ENCODE measurements around the gene PIGU. TPM values are rescaled to one million over a fixed set of nuclear protein-coding genes. Genes with fewer than 3 reads are reported as not detected.

The PIGU gene
- total RNA-seq, 1 donor from 2014 or later: 20.7 TPM

GRCh38 chr20:34549291-34549928 is 127.5 kb downstream of the PIGU start:
- DNase-seq (ENCODE audit: low read depth): peak; percentile 34
- H3K4me3 ChIP-seq (ENCODE audit: low read depth, low read length): no peak overlapping the region
- no peaks in the 10 kb centered on the region for H3K36me3 ChIP-seq (ENCODE audit: control insufficient read depth, insufficient read depth, low read length)
- no peak for TF ChIP-seq CTCF (IDR thresholded peaks at IDR 0.05; ENCODE audit: insufficient read depth, low read length, poor library complexity, severe bottlenecking)
- H3K27me3 ChIP-seq (ENCODE audit: control insufficient read depth, insufficient read depth, low read length): no peaks in the 10 kb centered on the region

DNA sequence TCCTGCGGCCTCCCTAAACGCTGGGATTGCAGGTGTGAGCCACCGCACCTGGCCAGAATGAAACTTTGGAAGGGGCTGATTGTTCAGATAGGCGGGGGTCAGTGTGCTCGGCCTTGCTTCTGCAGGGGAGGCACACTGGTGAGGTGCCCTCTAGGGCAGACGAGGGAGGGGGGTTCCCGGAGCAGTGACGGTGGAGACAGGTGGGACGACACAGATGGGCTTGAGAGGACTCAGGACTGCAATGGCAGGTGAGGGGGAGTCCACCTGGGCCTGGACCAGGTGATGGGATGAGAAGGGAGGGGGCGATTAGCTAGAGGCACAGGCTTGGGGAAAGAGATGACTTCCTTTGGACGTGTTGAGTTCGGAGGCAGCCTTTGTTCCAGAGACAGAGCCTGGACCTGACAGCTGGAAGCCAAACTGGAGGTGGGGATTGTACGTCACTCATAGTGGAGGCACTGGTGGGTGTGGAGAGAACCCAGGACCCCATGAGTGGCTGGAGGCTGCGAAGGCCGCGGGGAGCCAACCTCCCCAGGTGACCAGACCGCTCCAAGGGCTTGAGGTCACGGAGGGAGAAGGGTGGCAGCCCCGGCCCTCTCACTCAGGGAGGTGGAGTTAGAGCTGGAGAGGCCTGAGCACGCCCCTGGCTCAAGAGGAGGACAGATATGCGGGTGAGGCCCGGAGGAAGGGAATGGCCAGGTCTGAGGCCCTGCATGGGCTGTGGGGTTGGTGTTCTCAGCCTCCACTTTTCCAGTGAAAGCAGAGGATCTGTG is 128.9 kb downstream of the PIGU start:
- DNase-seq (ENCODE audit: low read depth): no peak
- Histone ChIP-seq H3K4me3 (ENCODE audit: low read depth, low read length) (no peak overlapping the region), H3K27me3 (ENCODE audit: control insufficient read depth, insufficient read depth, low read length) (no peaks in the 10 kb centered on the region), H3K36me3 (ENCODE audit: control insufficient read depth, insufficient read depth, low read length) (no peaks in the 10 kb centered on the region)
- no peak for TF ChIP-seq CTCF (IDR thresholded peaks at IDR 0.05; ENCODE audit: insufficient read depth, low read length, poor library complexity, severe bottlenecking)

DNA sequence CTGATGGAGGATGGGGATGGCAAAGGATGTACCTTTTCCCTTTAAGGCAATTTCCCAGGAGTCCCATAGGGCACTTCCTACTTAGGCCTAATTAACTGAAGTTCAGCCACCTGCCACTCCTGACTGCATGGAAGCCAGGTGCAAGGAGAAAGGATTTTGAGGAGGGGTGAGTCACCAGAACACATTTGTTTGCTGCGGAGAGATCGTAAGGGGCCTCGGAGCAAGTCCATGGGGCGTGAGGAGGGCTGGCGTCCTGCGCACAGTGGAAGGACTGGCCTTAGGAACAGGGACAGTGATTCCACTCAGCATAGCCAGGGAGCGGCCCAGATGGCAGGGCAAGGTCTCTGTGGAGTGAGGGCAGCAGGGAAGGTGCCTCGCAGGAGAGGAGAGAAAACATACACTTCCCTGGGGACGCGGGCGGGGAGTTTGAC is 130.1 kb downstream of the PIGU start:
- DNase-seq (ENCODE audit: low read depth): no peak
- H3K4me3 ChIP-seq (ENCODE audit: low read depth, low read length): no peak overlapping the region
- no peaks in the 10 kb centered on the region for H3K27me3 ChIP-seq (ENCODE audit: control insufficient read depth, insufficient read depth, low read length)
- H3K36me3 ChIP-seq (ENCODE audit: control insufficient read depth, insufficient read depth, low read length): no peaks in the 10 kb centered on the region
- TF ChIP-seq CTCF (IDR thresholded peaks at IDR 0.05; ENCODE audit: insufficient read depth, low read length, poor library complexity, severe bottlenecking): no peak

GRCh38 chr20:34544109-34544796 is 132.6 kb downstream of the PIGU start:
- H3K36me3 ChIP-seq (ENCODE audit: control insufficient read depth, insufficient read depth, low read length): no peaks in the 10 kb centered on the region
- no peaks in the 10 kb centered on the region for H3K27me3 ChIP-seq (ENCODE audit: control insufficient read depth, insufficient read depth, low read length)
- H3K4me3 ChIP-seq (ENCODE audit: low read depth, low read length): no peak overlapping the region
- TF ChIP-seq CTCF (IDR thresholded peaks at IDR 0.05; ENCODE audit: insufficient read depth, low read length, poor library complexity, severe bottlenecking): no peak
- no peak for DNase-seq (ENCODE audit: low read depth)

DNA sequence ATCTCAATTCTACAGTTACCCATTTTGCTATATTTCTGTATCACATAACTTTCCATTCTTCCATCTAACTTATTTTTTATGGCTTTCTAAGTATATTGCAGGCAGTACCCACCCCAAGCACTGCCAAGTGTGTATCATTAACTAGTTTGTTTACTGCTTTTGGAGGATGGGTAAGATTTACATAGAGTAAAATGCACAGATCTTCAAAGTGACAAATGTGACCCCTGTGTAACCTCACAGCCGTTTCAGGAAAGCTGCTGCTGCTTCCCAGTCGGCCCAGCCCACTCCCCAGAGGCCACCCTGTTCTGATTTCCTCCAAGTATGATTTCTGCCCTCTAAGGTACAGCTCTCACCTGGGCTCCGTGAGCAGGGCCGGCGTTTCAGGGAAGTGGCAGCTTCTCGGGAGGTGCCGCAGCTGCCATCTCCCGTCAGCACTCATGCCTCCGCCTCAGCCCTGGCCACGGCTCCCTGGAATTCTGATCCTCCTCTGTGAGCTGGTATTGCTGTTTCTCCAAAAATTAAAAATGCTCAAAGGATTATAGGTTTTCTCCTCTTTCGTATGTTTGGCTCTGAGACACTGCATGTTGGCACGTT is 133.3 kb downstream of the PIGU start:
- Histone ChIP-seq H3K4me3 (ENCODE audit: low read depth, low read length) (no peak overlapping the region), H3K36me3 (ENCODE audit: control insufficient read depth, insufficient read depth, low read length) (no peaks in the 10 kb centered on the region), H3K27me3 (ENCODE audit: control insufficient read depth, insufficient read depth, low read length) (no peaks in the 10 kb centered on the region)
- DNase-seq (ENCODE audit: low read depth): no peak
- no peak for TF ChIP-seq CTCF (IDR thresholded peaks at IDR 0.05; ENCODE audit: insufficient read depth, low read length, poor library complexity, severe bottlenecking)

Data from kidney epithelial cell (primary cell).